GM18502 (cell line): ENCODE measurements around the gene MECR.

Source experiments
- ATAC-seq: cut with Tn5 transposase; IDR thresholded peaks from one replicate; pipeline ENCODE4 v1.9.1; 2021; ENCODE audit warnings: mild to moderate bottlenecking; ENCODE audit not compliant: unreplicated experiment, poor library complexity

Gene MECR

DNA sequence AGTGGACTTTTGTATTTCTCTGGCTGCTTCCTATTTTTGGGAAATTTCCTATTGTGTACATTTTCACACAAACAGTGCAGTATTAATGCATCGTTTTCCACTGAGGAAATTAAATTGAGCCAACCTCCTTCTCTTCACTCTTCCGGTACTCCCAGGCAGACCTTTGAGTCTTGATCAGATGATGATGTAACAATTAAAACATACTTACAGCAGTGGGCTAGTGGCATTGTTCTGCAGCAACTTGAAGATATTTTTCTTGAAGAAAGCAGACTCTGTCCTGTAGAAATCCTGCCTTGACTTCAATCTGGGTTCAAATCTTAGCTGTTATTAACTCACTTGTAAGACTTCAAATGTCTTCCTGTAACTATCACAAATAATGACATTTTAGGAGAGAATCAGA lies 88.0 kb downstream of the MECR start:
- no peak for ATAC-seq
